ENCODE results near the gene CD58. TPM values are rescaled to one million over a fixed set of nuclear protein-coding genes. Genes with fewer than 3 reads are reported as not detected.

CD58 gene
- polyA plus RNA-seq, 1 donor, result 10.3 TPM

GRCh38 chr1:116510361-116510760 is 60.5 kb downstream of the CD58 start:
- DNase-seq (ENCODE audit: low read depth), result no peak

DNA sequence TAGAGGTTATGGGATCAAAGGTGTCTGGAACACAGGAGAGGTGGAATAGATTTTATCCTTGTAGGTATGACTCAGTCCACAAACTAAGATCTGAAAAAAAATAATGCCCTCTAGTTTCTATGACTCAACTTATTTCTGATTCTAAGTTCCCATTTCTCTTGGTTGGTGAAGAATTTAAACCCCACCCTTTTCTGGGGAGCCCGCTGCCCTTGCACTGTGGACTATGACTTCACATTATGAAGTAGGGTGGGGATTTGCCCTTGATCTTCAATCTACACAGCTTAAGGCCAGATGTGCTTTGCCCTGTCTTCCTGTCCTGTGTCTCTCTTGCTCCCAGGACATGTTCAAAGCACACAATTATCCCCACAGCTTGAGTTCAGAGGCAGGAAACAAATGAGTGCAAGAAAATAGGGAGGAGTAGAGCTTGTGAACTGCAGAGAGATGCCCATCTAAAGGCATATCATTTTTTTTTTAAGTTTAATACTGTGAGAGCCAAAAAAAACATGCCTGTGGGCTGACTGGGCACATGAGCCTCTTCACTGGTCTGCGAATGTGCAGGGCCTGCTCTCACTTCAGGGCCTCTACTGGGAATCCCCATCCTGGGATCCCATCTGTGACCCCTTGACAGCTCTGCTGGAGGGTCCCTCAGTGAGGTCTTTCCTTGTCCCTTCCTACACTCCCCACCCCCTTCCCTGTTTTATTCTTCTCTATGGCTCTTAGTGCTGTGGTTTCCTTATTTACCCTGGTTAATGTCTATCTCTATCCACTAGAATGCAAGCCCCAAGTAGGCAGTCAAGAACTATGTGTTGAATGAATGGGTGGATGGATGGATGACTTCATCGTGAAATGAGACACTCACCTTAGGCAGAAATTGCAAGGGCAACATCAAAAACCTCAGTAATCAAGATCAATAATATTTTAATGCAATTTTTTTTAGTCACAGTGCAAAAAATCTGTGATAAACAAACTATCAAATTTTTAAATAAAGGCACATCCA is 61.5 kb downstream of the CD58 start:
- DNase-seq (ENCODE audit: low read depth), result no peak

DNA sequence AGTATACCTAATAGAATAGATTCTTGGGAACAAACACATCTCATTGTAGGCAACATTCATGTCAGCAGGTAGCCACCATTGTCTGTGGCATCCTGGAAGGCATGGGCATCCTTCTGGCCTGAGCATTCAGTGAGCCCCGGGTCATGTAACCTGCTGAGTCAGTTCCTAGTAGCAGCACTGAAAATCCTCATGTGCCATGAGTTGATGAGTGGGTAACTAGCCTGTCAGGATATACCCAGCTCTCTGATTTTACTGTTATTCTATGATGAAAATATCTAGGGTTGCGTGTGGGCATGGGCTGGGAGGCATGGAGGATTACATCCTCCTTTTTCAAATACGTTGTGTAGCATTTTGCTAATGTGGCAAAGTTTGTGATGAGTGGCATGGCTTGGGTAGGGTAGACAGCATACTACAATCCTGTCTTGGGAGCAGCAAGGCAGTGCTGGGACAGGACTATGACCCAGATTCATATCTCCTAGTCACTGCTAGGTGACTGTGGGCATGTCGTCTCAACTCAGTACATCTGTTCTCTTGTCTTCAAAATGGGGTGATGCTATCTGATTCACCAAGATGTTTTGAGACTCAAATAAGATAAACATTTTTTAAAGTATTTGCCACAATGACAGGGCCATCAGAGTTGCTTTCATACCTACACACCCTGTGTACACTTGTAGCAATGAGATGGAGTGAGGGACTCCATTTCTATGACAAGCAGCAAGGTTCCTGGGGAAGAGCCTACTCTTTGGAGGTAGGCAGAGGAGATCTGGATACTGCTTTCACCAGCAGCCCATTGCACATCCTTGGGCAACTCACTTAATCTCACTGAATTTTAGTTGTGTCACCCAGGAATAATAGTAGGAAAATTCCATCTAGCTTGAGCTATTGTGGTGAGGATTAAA is 62.5 kb downstream of the CD58 start:
- no peak for DNase-seq (ENCODE audit: low read depth)

DNA sequence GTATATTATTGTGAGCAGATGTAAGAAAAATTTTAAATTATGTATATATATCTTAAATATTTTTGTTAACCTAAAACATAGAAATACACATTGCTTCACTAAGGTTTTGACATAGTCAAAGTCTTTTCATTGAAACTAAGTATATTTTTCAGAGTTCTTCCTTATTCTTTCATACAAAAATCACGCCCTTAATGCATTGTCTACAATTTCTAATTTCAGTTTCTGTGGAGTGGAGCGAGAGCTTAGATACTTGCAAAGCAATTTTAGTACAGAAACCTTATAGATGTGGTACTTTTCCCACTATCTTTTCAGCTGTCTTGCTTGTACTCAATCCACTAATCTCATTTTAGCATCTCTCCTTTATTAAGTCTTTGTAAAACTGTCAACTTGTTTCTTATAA is 63.2 kb downstream of the CD58 start:
- DNase-seq (ENCODE audit: low read depth), result no peak

GRCh38 chr1:116506132-116507004 is 64.5 kb downstream of the CD58 start:
- no peak for DNase-seq (ENCODE audit: low read depth)

DNA sequence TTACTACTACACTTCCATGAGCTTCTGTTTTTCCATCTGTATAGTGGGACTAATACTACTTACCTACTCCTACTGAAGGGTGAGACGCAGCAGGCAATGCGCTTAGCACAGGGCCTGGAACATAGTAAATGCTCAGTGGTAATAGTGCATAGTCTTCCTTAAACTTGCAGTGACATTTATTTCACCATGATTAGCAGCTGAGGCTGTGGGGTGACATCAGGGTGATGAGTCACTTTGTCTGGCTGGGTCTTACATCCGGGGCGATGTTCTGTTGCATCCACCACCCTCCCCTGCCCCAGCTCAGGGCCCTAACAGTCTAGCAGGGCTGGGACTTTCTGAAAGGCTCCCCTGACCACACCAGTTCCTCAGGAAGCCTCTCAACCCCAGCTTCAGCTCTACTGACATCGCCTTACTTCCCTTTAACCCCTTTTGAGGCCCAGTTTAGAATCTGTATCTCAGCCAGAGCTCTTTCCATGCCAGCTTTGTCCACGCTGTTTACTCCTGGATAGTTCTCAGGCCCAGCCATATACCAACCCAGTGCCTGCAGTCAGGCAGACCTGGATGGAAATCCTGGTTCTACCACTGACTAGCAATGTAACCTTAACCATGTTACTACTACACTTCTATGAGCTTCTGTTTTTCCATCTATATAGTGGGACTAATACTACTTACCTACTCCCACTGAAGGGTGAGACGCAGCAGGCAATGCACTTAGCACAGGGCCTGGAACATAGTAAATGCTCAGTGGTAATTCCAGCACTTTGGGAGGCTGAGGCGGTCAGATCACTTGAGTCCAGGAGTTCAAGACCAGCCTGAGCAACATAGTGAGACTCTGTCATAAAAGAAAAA is 66.3 kb downstream of the CD58 start:
- DNase-seq (ENCODE audit: low read depth), result no peak

DNA sequence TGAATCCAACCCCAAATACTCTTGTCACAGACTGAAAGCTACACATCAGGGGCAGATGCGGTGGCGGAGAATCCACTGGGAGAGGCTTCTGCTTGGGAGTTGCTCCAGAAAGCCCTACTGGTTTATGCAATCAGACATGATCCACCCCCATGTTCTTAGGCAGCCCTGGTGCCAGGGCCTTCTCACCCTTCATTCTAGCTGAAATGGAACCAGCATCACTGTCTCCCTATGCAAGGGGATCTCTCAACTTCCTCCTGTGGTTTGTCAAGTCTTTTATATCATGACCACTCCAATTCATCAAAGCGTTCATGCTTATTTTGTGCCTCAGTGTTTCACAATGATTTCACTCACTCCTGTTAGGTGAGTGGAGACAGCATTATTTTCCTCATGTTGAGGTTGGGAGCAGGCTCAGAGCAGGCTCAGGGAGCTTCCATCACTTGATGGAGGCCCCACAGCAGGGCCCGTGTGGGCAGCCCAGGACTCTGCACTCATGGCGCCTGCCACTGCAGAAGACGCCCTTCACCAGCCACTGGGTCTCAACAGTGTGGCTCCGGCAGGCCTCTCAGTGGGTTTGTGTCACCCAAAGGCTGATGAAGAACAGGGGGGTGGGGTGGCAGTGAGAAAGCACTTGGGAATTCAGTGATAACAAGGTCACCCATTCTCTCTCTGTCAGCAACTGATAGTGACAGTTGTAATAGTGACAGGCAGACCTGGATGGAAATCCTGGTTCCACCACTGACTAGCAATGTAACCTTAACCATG is 67.1 kb downstream of the CD58 start:
- DNase-seq (ENCODE audit: low read depth), result no peak

DNA sequence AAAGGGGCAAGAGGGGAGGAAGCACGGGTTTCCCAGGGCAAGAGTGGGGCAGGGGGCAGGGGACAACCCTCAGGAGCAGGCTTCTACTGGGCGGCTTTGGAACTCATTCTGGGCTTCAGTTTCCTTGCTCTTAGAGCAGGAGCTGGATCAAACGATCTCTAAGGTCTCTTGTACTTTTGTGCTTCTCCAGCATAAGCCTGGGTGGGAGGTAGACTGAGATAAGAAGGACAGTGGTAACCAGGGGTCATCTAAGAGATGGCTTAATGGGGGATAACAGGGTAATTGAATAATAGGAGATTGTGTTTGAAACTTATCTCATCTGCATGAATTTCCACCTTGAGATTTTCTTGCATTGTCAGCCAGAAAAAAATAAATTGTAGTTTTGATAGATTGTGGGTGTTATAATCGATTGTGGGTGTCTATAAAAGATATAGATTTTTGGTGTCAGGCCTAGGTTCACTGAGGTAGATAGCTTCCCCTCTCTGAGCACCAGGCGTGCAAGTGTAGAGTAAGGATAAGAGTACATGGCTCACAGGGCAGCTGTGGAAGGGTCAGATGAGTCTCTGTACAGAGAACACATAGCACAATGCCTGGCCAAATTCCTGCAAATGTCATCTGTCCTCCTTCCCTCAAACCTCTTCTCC is 68.0 kb downstream of the CD58 start:
- DNase-seq (ENCODE audit: low read depth), result no peak

GRCh38 chr1:116501870-116502244 is 69.0 kb downstream of the CD58 start:
- DNase-seq (ENCODE audit: low read depth), result no peak

- DNase-seq (ENCODE audit: low read depth), result no peak
These were observed 69.5 kb downstream of the CD58 start for GRCh38 chr1:116501125-116501869.

- DNase-seq (ENCODE audit: low read depth), result no peak
These were observed 71.8 kb downstream of the CD58 start for GRCh38 chr1:116498789-116499628.

- no peak for DNase-seq (ENCODE audit: low read depth)
These were observed 73.2 kb downstream of the CD58 start for GRCh38 chr1:116497656-116498055.

DNA sequence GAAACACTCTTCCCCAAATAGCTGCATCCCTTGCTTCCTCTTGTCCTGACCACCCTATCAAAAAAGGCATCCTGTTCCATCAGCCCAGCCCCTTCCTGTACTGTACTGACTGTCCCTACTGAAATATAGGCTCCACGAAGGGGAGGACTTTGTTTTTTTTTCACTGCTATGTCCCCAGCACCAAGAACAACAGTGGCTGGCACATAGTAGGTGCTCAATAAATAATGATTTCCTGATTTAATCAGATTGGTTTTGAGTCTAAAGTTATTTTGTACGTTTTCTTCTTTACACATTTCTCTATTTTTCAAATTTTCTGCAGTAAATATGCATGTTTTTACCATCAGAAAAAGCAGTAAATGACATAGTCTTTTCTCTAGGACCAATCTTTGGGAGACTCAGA is 73.9 kb downstream of the CD58 start:
- no peak for DNase-seq (ENCODE audit: low read depth)

DNA sequence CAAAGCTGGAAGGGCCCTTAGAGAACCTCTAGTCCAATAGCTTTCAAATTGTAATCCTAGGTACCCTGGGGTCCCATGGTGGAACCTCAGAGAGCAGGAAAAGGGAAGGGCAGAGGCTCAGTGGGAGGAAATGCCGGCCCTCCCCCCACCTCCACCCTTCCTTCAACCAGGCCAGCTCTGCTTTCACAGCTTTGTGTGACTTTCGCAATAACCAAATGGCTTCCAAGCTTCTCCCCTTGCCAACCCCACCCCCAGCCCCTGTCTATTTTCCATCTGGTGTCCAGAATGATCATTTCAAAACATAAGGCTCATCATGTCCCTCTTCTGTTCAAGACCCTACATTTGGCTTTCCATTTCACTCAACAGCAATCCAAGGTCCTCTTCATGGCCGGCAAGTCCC is 74.4 kb downstream of the CD58 start:
- DNase-seq (ENCODE audit: low read depth), result no peak

DNA sequence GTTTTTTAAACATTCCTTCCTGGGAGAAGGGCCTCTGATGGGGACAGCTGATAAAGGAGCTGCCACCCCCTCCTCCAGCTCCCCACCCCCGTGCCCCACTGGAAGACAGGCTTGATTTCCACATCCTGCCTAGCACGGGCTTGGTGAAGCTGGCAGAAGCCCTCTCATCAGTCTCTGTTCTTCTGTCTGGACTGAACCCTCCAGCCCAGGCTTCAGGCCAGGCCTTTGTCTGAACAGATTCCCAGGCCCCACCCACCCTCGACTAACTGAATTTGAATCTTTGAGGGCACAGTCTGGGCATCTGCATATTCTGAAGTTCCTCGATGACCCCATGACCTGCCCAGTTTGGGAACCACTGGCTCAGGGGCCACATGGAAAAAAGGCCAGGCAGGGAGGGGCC is 75.3 kb downstream of the CD58 start:
- no peak for DNase-seq (ENCODE audit: low read depth)

DNA sequence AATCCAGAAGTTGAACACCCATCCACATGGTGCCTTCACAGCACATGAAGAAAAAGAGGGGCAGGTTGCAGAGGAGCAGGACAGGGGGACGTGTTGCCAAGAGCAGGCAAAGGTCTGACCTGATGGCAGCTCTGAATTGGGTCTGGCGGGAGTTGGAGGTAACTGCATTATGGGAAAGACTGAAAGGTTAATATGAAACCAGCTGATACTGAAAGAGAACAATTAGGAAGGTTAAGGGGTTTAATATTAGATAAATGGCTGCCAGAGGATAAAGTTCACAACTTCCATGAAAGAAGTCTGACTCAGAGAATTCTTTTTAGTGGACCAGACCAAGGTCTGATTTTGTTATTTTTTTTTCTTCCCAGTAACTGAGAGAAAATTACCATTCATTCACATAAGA is 76.1 kb downstream of the CD58 start:
- DNase-seq (ENCODE audit: low read depth), result no peak

DNA sequence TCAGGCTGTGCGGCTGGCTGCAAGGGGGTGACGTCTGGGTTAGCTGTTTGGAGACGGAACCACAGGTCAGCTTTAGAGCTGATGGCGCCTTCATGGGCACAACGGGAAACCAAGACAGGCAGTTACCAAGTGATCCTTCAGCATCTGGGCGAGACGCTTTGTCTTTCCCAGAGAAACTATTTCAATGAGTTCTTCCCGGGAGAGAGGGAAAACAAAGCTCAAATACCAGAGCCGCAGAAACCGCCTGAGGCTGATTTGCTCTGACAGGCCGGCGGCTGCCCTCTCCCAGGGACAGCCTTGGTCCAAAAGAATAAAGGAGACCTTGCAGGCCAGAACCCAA is 76.5 kb downstream of the CD58 start:
- DNase-seq (ENCODE audit: low read depth), result no peak
